Urinary bladder (tissue), 4 donors: ENCODE measurements around the gene AMBRA1. TPM values are rescaled to one million over a fixed set of nuclear protein-coding genes. Genes with fewer than 3 reads are reported as not detected.
"Not testable (repeated sequence)": the region's sequence is repeated elsewhere in the genome, so short reads cannot be mapped to it uniquely, and the experiment has no call there.

ENCODE experiments used
- DNase-seq: peaks from one replicate; pipeline ENCODE4 v3.0.0-alpha.2; 2015; ENCODE audit errors: extremely low spot score
- H3K27ac ChIP-seq: one replicate; pipeline ENCODE4 v1.5.1; 2013; ENCODE audit warnings: low read depth, mild to moderate bottlenecking, moderate library complexity
- H3K36me3 ChIP-seq: one replicate; pipeline ENCODE4 v1.6.1; 2013; ENCODE audit warnings: mild to moderate bottlenecking, moderate library complexity; ENCODE audit not compliant: insufficient read depth
- H3K4me1 ChIP-seq: one replicate; pipeline ENCODE4 v1.6.1; 2013; ENCODE audit warnings: mild to moderate bottlenecking, moderate library complexity; ENCODE audit not compliant: insufficient read depth
- H3K4me3 ChIP-seq: one replicate; pipeline ENCODE4 v1.5.1; 2013; ENCODE audit warnings: low read depth, low read length
- WGBS: extraction: QIAGEN DNeasy Blood & Tissue Kit; methylation state at CpG from one replicate; pipeline ENCODE4 v1.1.7; 2013; 5-methylcytosine and 5-hydroxymethylcytosine counted together
- polyA plus RNA-seq: library from polyadenylated mRNA; stranded (reverse); fragments of 200-250 nt; gene quantifications from one replicate; pipeline ENCODE4 v1.2.3, GENCODE V29; 2013
- total RNA-seq: library from RNA; depleted of rRNA; stranded (reverse); fragments of >200 nt; gene quantifications from one replicate; pipeline ENCODE4 v1.2.3, GENCODE V29; 2014
- donor health status: healthy with polysubstance abuse.
- donor health status: healthy.

The AMBRA1 gene
- total and polyA plus RNA-seq, 2 donors, result 21.9 to 22.9 TPM

GRCh38 chr11:46377290-46377689 lies 216.5 kb downstream of the AMBRA1 start:
- WGBS, result 93% methylated on average over 11 of the region's 11 CpGs
- Histone ChIP-seq H3K4me1 (no peaks in the 10 kb centered on the region), H3K4me3 (no peak overlapping the region), H3K36me3 (no peaks in the 10 kb centered on the region), H3K27ac (no peak overlapping the region)
- DNase-seq, result no peak

DNA sequence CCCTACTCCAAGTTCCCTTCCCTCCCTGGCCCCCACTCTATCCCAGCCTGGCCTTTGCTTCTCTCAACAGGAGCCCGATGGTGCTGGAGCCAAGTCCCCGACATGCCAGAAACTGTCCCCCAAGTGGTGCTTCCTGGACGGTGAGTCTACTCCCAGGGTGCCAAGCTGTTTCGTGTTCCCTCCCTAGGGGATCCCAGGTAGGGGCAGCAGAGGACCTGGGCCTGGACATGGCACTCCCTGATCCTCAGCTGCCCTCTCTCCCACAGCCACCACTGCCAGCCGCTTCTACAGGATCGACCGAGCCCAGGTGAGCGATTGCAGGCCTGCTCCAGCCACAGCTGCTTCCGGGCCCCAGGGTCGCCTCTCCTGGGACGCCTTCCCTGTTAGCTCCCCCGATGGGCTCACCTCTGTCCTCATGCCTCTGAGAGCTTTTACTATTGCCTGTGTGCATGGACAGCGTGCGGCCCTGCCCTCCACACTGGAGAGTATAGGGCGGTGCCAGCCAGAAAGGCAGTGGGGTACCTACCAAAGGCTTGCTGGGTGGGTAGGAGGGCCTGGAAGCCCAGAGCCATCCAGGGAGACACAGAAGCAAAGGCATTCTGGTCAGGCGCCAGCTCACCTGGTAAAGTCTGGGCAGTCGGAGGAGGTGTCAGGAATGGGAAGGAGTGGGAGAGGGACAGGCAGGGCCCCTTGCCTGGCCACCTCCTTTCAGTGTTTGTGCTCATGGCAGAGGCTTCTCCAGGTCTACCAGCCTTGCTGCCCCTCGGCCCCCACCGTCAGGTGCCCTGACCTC lies 217.4 kb downstream of the AMBRA1 start:
- DNase-seq, result no peak
- no peak overlapping the region for H3K27ac ChIP-seq
- no peaks in the 10 kb centered on the region for H3K36me3 ChIP-seq
- no peak overlapping the region for H3K4me3 ChIP-seq
- WGBS, result 89% methylated on average over 19 of the region's 19 CpGs
- H3K4me1 ChIP-seq, result no peaks in the 10 kb centered on the region

- H3K4me1 ChIP-seq, result no peaks in the 10 kb centered on the region
Observed at GRCh38 chr11:46375392-46376101, 218.3 kb downstream of the AMBRA1 start.

GRCh38 chr11:46374815-46375214 lies 219.0 kb downstream of the AMBRA1 start:
- H3K4me3 ChIP-seq, result no peak overlapping the region
- WGBS, result 91% methylated on average over 15 of the region's 15 CpGs
- H3K36me3 ChIP-seq, result no peaks in the 10 kb centered on the region
- DNase-seq, result no peak
- H3K4me1 ChIP-seq, result no peaks in the 10 kb centered on the region
- H3K27ac ChIP-seq, result no peak overlapping the region

More at GRCh38 chr11:46375392-46376101, 218.3 kb downstream of the AMBRA1 start:
- whole genome bisulfite sequencing, result 94% methylated on average over 38 of the region's 38 CpGs
- no peak for DNase-seq
- no peak overlapping the region for H3K4me3 ChIP-seq
- no peaks in the 10 kb centered on the region for H3K36me3 ChIP-seq
- no peak overlapping the region for H3K27ac ChIP-seq

- no peak for DNase-seq
- 90% methylated on average over 30 of the region's 30 CpGs for WGBS
- Histone ChIP-seq H3K4me1 (no peaks in the 10 kb centered on the region), H3K4me3 (no peak overlapping the region), H3K27ac (no peak overlapping the region), H3K36me3 (no peaks in the 10 kb centered on the region)
Observed at GRCh38 chr11:46373787-46374740, 219.8 kb downstream of the AMBRA1 start.

DNA sequence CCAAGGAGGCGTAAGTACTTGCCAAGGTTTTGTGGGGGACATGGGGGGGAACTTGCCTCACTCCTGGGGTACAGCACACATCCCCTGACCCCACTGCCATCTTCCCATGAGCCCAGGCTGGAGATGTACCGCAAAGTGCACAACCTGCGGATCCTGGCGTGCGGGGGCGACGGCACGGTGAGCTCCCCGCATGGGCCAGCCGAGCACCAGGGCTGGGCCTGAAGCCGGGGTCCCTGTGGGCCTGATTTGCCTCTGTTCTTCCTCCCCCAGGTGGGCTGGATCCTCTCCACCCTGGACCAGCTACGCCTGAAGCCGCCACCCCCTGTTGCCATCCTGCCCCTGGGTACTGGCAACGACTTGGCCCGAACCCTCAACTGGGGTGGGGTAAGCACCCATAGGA lies 221.3 kb downstream of the AMBRA1 start:
- not testable (repeated sequence) for H3K4me1 ChIP-seq, H3K27ac ChIP-seq, H3K36me3 ChIP-seq, H3K4me3 ChIP-seq, DNase-seq
- WGBS, result 93% methylated on average over 15 of the region's 15 CpGs

- Histone ChIP-seq H3K27ac (no peak overlapping the region), H3K4me3 (no peak overlapping the region), H3K36me3 (no peaks in the 10 kb centered on the region), H3K4me1 (no peaks in the 10 kb centered on the region)
- no peak for DNase-seq
- WGBS, result 68% methylated on average over 10 of the region's 10 CpGs
Observed at GRCh38 chr11:46372086-46372485, 221.7 kb downstream of the AMBRA1 start.

DNA sequence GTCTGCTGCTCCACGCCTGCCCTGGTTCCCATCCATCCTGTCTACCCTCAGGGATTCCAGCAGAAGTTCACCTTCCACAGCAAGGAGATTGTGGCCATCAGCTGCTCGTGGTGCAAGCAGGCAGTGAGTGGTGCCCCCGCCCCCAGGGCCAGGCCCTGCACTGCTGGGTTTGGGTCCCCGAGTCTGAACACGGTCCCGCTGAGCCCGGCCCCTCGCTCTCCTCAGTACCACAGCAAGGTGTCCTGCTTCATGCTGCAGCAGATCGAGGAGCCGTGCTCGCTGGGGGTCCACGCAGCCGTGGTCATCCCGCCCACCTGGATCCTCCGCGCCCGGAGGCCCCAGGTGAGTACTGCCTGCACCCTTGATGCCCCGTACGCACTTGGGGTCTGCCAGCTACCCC lies 222.6 kb downstream of the AMBRA1 start:
- H3K36me3 ChIP-seq, H3K4me1 ChIP-seq, DNase-seq, H3K4me3 ChIP-seq, H3K27ac ChIP-seq: not testable (repeated sequence)
- WGBS, result 95% methylated on average over 19 of the region's 19 CpGs

DNA sequence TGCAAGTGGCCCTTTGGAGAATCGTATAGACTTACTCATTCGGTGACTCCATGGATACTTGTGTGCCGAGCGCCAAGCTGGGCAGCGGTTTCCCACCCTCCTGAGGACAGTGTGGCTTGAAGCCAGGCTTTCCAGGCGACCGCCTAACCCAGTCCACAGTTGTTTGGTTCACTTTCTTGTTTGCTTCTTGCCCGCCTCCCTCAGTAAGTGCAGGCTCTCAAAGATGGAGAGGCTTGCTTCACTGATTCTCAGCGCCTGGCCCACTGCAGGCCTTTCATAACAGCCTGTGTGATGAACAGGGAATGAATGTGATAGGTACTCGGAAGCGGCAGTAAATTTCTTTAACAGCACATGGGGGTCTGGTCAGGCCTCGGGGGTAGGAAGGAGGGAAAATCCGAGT lies 223.6 kb downstream of the AMBRA1 start:
- Histone ChIP-seq H3K4me3 (no peak overlapping the region), H3K27ac (no peak overlapping the region), H3K4me1 (no peaks in the 10 kb centered on the region), H3K36me3 (no peaks in the 10 kb centered on the region)
- DNase-seq, result no peak
- 85% methylated on average over 13 of the region's 13 CpGs for WGBS

DNA sequence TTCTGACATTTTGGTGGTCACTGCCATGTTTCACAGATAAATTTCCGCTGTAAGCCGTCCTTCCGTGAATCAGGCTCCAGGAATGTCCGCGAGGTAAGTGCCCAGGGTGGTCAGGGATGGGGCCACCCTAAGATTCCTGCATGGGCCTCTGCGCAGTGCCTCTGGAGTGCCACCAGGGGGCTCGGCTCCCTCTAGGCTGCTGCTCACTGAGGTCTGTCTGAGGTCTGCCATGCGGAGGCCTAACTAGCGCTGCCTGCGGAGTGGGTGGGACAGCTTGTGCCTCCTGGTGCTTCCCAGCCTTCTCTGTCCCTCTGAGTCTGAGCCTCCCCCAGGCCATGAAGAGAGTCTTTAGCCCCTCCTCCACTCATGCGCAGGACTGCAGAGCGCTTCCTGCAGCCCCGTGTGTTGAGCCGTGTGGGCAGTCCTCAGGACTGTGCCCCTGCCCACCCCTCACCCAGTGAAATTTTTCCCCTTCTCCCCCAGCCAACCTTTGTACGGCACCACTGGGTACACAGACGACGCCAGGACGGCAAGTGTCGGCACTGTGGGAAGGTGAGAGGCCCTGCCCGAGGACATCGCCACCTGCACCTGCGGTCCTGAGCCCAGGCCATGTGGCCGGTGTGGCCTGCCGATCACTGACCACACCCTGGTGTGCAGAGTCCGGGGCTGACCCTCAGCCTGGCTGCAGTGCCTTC lies 224.2 kb downstream of the AMBRA1 start:
- DNase-seq, result no peak
- Histone ChIP-seq H3K36me3 (no peaks in the 10 kb centered on the region), H3K27ac (no peak overlapping the region), H3K4me3 (no peak overlapping the region), H3K4me1 (no peaks in the 10 kb centered on the region)
- 66% methylated on average over 25 of the region's 25 CpGs for WGBS

- H3K27ac ChIP-seq, result no peak overlapping the region
- WGBS, result 83% methylated on average over 12 of the region's 12 CpGs
- H3K4me3 ChIP-seq, result no peak overlapping the region
- H3K4me1 ChIP-seq, result no peaks in the 10 kb centered on the region
- no peak for DNase-seq
- no peaks in the 10 kb centered on the region for H3K36me3 ChIP-seq
Observed at GRCh38 chr11:46367916-46368267, 225.9 kb downstream of the AMBRA1 start.

- Histone ChIP-seq H3K36me3 (no peaks in the 10 kb centered on the region), H3K27ac (no peak overlapping the region), H3K4me3 (no peak overlapping the region), H3K4me1 (no peaks in the 10 kb centered on the region)
- 21% methylated on average over 32 of the region's 32 CpGs for WGBS
- no peak for DNase-seq
Observed at GRCh38 chr11:46367244-46367915, 226.4 kb downstream of the AMBRA1 start.
